ENCODE data around the gene RPTOR.

RPTOR gene

DNA sequence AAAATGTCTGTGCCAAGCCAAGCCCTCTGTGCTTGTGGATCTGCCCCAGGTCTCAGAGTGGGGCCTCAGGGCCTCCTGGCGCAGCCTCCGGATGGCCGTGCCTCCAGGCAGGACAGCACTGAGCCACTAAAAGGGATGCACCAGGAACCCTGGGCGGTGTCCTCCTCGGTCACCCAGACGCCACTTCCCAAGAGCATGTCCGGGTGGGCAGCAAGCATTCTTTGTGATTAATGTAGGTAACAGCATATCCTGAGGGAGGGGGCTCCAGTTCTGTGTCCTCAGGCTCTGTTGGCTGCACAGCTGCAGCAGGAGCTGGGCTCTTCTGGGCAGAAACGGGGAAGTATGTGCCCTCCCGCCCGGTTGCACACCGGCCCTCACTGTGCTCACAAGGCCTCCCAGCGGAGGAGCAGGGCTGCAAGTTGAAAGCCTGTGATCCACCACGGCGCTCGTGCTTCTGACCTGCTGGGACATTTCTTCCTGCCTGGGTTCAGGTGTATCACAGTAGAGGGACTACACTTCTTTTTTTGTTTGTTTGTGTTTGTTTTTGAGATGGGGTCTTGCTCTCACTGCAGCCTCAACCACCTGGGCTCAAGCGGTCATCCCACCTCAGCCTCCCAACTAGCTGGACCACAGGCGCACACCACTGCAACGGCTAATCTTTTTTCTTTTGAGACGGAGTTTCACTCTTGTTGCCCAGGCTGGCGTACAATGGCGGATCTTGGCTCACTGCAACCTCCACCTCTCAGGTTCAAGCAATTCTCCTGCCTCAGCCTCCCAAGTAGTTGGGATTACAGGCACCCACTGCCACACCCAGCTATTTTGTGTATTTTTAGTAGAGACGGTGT is 409.1 kb downstream of the RPTOR start:
- TF ChIP-seq, protein P1, sequence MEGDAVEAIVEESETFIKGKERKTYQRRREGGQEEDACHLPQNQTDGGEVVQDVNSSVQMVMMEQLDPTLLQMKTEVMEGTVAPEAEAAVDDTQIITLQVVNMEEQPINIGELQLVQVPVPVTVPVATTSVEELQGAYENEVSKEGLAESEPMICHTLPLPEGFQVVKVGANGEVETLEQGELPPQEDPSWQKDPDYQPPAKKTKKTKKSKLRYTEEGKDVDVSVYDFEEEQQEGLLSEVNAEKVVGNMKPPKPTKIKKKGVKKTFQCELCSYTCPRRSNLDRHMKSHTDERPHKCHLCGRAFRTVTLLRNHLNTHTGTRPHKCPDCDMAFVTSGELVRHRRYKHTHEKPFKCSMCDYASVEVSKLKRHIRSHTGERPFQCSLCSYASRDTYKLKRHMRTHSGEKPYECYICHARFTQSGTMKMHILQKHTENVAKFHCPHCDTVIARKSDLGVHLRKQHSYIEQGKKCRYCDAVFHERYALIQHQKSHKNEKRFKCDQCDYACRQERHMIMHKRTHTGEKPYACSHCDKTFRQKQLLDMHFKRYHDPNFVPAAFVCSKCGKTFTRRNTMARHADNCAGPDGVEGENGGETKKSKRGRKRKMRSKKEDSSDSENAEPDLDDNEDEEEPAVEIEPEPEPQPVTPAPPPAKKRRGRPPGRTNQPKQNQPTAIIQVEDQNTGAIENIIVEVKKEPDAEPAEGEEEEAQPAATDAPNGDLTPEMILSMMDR (IDR thresholded peaks at IDR 0.05), result no peak
- Histone ChIP-seq H3K4me1 (no peaks in the 10 kb centered on the region), H3K4me2 (ENCODE audit: low read length) (no peak overlapping the region), H2AFZ (no peak overlapping the region), H3K9me3 (ENCODE audit: control insufficient read depth, low read length) (no peaks in the 10 kb centered on the region), H3K27me3 (ENCODE audit: control insufficient read depth, insufficient read depth, low read length) (no peaks in the 10 kb centered on the region), H3K4me3 (ENCODE audit: low read depth, low read length) (no peak overlapping the region), H3K36me3 (ENCODE audit: control insufficient read depth, insufficient read depth, low read length) (no peaks in the 10 kb centered on the region), H3K27ac (no peak overlapping the region), H3K9ac (no peak overlapping the region), H3K79me2 (no peaks in the 10 kb centered on the region)

GRCh38 chr17:80955078-80955477 is 410.4 kb downstream of the RPTOR start:
- Histone ChIP-seq H3K36me3 (ENCODE audit: control insufficient read depth, insufficient read depth, low read length) (no peaks in the 10 kb centered on the region), H3K4me2 (ENCODE audit: low read length) (no peak overlapping the region), H3K4me1 (no peaks in the 10 kb centered on the region)

DNA sequence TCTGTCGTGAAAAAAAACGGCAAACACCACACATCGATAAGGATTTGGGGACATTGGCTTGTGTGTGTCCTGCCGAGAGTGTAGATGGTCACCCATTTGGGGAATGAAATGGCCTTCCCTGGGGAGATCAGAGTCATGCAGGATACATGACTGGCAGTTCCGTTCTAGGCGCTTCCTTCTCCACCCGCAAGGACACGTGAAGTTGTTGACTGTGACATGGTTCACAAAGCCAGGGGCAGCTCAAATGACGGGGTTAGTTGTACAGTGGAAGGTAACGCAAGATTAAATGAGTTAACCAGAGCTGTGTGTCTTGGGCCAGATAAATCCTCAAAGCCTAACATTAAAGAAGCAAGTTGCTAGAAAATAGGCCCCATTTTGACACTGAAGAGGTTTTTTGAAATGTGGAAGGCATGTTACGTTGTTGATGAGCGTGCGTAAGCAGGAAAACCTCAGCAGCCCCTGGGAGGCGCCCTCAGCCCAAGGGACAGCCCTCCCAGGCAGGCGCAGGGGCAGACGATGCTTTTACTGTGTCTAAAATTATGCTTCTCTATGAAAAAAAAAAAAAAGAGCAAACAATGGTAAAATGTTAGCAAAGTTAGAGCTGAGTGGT is 411.1 kb downstream of the RPTOR start:
- H2AFZ ChIP-seq, result no peak overlapping the region
- TF ChIP-seq, protein P1 (IDR thresholded peaks at IDR 0.05), result no peak

More at GRCh38 chr17:80955078-80955477, 410.4 kb downstream of the RPTOR start:
- Histone ChIP-seq H2AFZ (no peak overlapping the region), H3K27me3 (ENCODE audit: control insufficient read depth, insufficient read depth, low read length) (no peaks in the 10 kb centered on the region), H3K9me3 (ENCODE audit: control insufficient read depth, low read length) (no peaks in the 10 kb centered on the region), H3K9ac (no peak overlapping the region), H3K79me2 (no peaks in the 10 kb centered on the region), H3K4me3 (ENCODE audit: low read depth, low read length) (no peak overlapping the region), H3K27ac (no peak overlapping the region)
- TF ChIP-seq, protein P1 (IDR thresholded peaks at IDR 0.05), result no peak

GRCh38 chr17:80956321-80957190 is 411.9 kb downstream of the RPTOR start:
- H3K27me3 ChIP-seq (ENCODE audit: control insufficient read depth, insufficient read depth, low read length), result no peaks in the 10 kb centered on the region
- no peak overlapping the region for H3K9ac ChIP-seq
- H3K4me2 ChIP-seq (ENCODE audit: low read length), result no peak overlapping the region
- H3K79me2 ChIP-seq, result no peaks in the 10 kb centered on the region
- H2AFZ ChIP-seq, result no peak overlapping the region
- H3K4me1 ChIP-seq, result no peaks in the 10 kb centered on the region
- no peak overlapping the region for H3K4me3 ChIP-seq (ENCODE audit: low read depth, low read length)
- TF ChIP-seq, protein P1 (IDR thresholded peaks at IDR 0.05), result no peak
- H3K27ac ChIP-seq, result no peak overlapping the region
- no peaks in the 10 kb centered on the region for H3K36me3 ChIP-seq (ENCODE audit: control insufficient read depth, insufficient read depth, low read length)
- H3K9me3 ChIP-seq (ENCODE audit: control insufficient read depth, low read length), result no peaks in the 10 kb centered on the region

More for the DNA sequence above, 411.1 kb downstream of the RPTOR start:
- H3K79me2 ChIP-seq, result no peaks in the 10 kb centered on the region
- H3K9ac ChIP-seq, result no peak overlapping the region
- H3K36me3 ChIP-seq (ENCODE audit: control insufficient read depth, insufficient read depth, low read length), result no peaks in the 10 kb centered on the region
- no peak overlapping the region for H3K27ac ChIP-seq
- no peaks in the 10 kb centered on the region for H3K4me1 ChIP-seq
- H3K27me3 ChIP-seq (ENCODE audit: control insufficient read depth, insufficient read depth, low read length), result no peaks in the 10 kb centered on the region
- no peaks in the 10 kb centered on the region for H3K9me3 ChIP-seq (ENCODE audit: control insufficient read depth, low read length)
- H3K4me3 ChIP-seq (ENCODE audit: low read depth, low read length), result no peak overlapping the region
- no peak overlapping the region for H3K4me2 ChIP-seq (ENCODE audit: low read length)

All from parathyroid adenoma (tissue), 2 donors.